HepG2 (cell line): ENCODE measurements around the gene IL1RAPL2. TPM values are rescaled to one million over a fixed set of nuclear protein-coding genes. Genes with fewer than 3 reads are reported as not detected.

ENCODE experiments used
- ATAC-seq: fragments of 200-7000 bp; cut with Tn5 transposase; 3 replicates; pipeline ENCODE4 v1.9.1; 2020; ENCODE audit warnings: mild to moderate bottlenecking, moderate library complexity
- BruUV-seq: library from RNA; stranded (reverse); fragments of 400-500 nt; replicated peaks from 2 replicates; lab custom pipeline; 2021; lab: Mats Ljungman, UMichigan
- CTCF ChIA-PET: fragments of 300-600 bp; formaldehyde crosslinking; extraction: SDS; loops from one replicate; lab custom pipeline; 2021; ENCODE audit warnings: low total read pairs, inconsistent platforms, low intra/inter-chr PET ratio; lab: Yijun Ruan, JAX
- POLR2A ChIA-PET: fragments of 350-600 bp; sonication (Branson Sonifier 250); formaldehyde crosslinking; loops from one replicate; lab custom pipeline; 2020; ENCODE audit warnings: antibody characterized with exemption, inconsistent platforms; lab: Yijun Ruan, JAX
- DNase-seq: peaks from one replicate; pipeline ENCODE4 v3.0.0-alpha.2; 2015; ENCODE audit warnings: low spot score
- FAIRE-seq: peaks from 3 replicates; lab custom pipeline; 2011; peaks lifted over from hg19 to GRCh38; lab: Jason Lieb, UNC
- H2AFZ ChIP-seq: one replicate; pipeline ENCODE4 v1.6.1; 2011; ENCODE audit warnings: low read length, inconsistent platforms
- H3K27ac ChIP-seq: fragments of 300-600 bp; 3 replicates; pipeline ENCODE4 v1.8.0; 2011; ENCODE audit warnings: mixed run types, mild to moderate bottlenecking, mixed read lengths, low read length, inconsistent platforms; ENCODE audit not compliant: insufficient read depth; ENCODE audit errors: extremely low read length
- H3K27me3 ChIP-seq, 2 experiments: fragments of 200-600 bp in 1 of 2; 2 replicates in 1 of 2; 3 replicates in 1 of 2; pipeline versions ENCODE4 v1.6.0 to v1.8.0; 2011; ENCODE audit warnings: low read length in 2 of 2, mild to moderate bottlenecking in 2 of 2, moderate library complexity in 2 of 2, inconsistent platforms in 1 of 2; ENCODE audit not compliant: insufficient read depth in 2 of 2, control insufficient read depth in 1 of 2
- H3K36me3 ChIP-seq, 2 experiments: fragments of 200-600 bp in 1 of 2; replicated peaks in 1 of 2; 2 replicates in 1 of 2; 3 replicates in 1 of 2; pipeline versions ENCODE4 v1.5.1 to v1.8.0; 2011; ENCODE audit warnings: low read length in 2 of 2, inconsistent platforms in 1 of 2; ENCODE audit not compliant: insufficient read depth in 2 of 2, control insufficient read depth in 1 of 2
- H3K4me1 ChIP-seq: 2 replicates; pipeline ENCODE4 v1.5.1; 2012; ENCODE audit warnings: low read length, inconsistent platforms; ENCODE audit not compliant: insufficient read depth
- H3K4me2 ChIP-seq: 2 replicates; pipeline ENCODE4 v1.6.0; 2011; ENCODE audit warnings: low read depth, low read length, inconsistent platforms
- H3K4me3 ChIP-seq, 3 experiments: fragments of 200-600 bp in 1 of 3; sonication (generic), shearing (Covaris generic) in 1 of 3; replicated peaks in 1 of 3; 2 replicates each; pipeline ENCODE4 v1.5.1; 2011 to 2016; ENCODE audit warnings: low read length in 3 of 3, inconsistent platforms in 2 of 3, low read depth in 2 of 3, mild to moderate bottlenecking in 2 of 3, control low read depth in 1 of 3, mixed read lengths in 1 of 3; ENCODE audit not compliant: insufficient read depth in 1 of 3
- H3K79me2 ChIP-seq: one replicate; pipeline ENCODE4 v1.6.1; 2011; ENCODE audit warnings: low read length, inconsistent platforms; ENCODE audit not compliant: insufficient read depth
- H3K9ac ChIP-seq: 2 replicates; pipeline ENCODE4 v1.6.0; 2011; ENCODE audit warnings: mild to moderate bottlenecking, low read depth, low read length, inconsistent platforms; ENCODE audit not compliant: insufficient read depth
- H3K9me3 ChIP-seq: 2 replicates; pipeline ENCODE4 v1.5.1; 2012; ENCODE audit warnings: mild to moderate bottlenecking, low read length
- H4K20me1 ChIP-seq: 2 replicates; pipeline ENCODE4 v1.6.0; 2011; ENCODE audit warnings: inconsistent platforms, mild to moderate bottlenecking, low read length, moderate library complexity; ENCODE audit not compliant: insufficient read depth
- BCL6 ChIP-seq: IDR thresholded peaks from 2 replicates; pipeline ENCODE4 v1.6.1; 2016; ENCODE audit warnings: missing genetic modification reagents, missing compliant biosample characterization
- CBX2 ChIP-seq, 2 experiments: fragments of 200-600 bp in 1 of 2; sonication (generic); formaldehyde crosslinking in 1 of 2; IDR thresholded peaks; 2 replicates each; pipeline versions ENCODE4 v1.7.0 to v1.8.1; 2018 to 2022; ENCODE audit warnings: low read depth in 2 of 2, low read length in 1 of 2, mild to moderate bottlenecking in 1 of 2, missing genetic modification reagents in 1 of 2
- CENPT ChIP-seq: sonication (generic); formaldehyde crosslinking; IDR thresholded peaks from 2 replicates; pipeline ENCODE4 v1.8.0; 2022; ENCODE audit warnings: low read depth, mild to moderate bottlenecking, moderate library complexity, missing genetic modification reagents
- CHCHD3 ChIP-seq: sonication (generic); formaldehyde crosslinking; IDR thresholded peaks from 2 replicates; pipeline ENCODE4 v1.8.0; 2022; ENCODE audit warnings: mild to moderate bottlenecking, missing genetic modification reagents, moderate library complexity
- DMTF1 ChIP-seq: sonication (generic); formaldehyde crosslinking; IDR thresholded peaks from 2 replicates; pipeline ENCODE4 v1.4.0; 2020; ENCODE audit warnings: mild to moderate bottlenecking, missing genetic modification reagents
- EZH2 ChIP-seq: conservative IDR thresholded peaks from 2 replicates; pipeline ENCODE4 v1.6.1; 2012; ENCODE audit warnings: mild to moderate bottlenecking, low read depth, low read length, moderate library complexity
- HDAC6 ChIP-seq: fragments of 200-600 bp; sonication (generic); IDR thresholded peaks from 2 replicates; pipeline ENCODE4 v1.7.0; 2017; ENCODE audit warnings: mild to moderate bottlenecking, antibody characterized with exemption, low read length, low read depth
- HNRNPLL ChIP-seq: fragments of 200-400 bp; formaldehyde crosslinking; IDR thresholded peaks from 2 replicates; pipeline ENCODE4 v1.6.1; 2017; ENCODE audit warnings: mild to moderate bottlenecking, low read depth, low read length; ENCODE audit not compliant: poor library complexity, severe bottlenecking
- KMT2A ChIP-seq: sonication (generic); formaldehyde crosslinking; IDR thresholded peaks from 2 replicates; pipeline ENCODE4 v1.4.0; 2020; ENCODE audit warnings: missing genetic modification reagents
- MIER2 ChIP-seq: IDR thresholded peaks from 2 replicates; pipeline ENCODE4 v1.6.1; 2016; ENCODE audit warnings: missing biosample characterization, missing genetic modification reagents
- POLR2AphosphoS5 ChIP-seq: IDR thresholded peaks from 2 replicates; pipeline ENCODE4 v1.6.1; 2012; ENCODE audit warnings: low read depth, low read length
- ZMYM3 ChIP-seq: sonication (generic); formaldehyde crosslinking; IDR thresholded peaks from 2 replicates; pipeline ENCODE4 v1.5.1; 2020; ENCODE audit warnings: mild to moderate bottlenecking, missing genetic modification reagents
- ZNF589 ChIP-seq: sonication (generic); formaldehyde crosslinking; conservative IDR thresholded peaks from 2 replicates; pipeline ENCODE4 v1.8.0; 2022; ENCODE audit warnings: mild to moderate bottlenecking, moderate library complexity, missing genetic modification reagents
- ZNF784 ChIP-seq: sonication (generic); formaldehyde crosslinking; IDR thresholded peaks from 2 replicates; pipeline ENCODE4 v1.5.1; 2020; ENCODE audit warnings: missing genetic modification reagents, mild to moderate bottlenecking, borderline replicate concordance
- WGBS: methylation state at CpG from one replicate; pipeline ENCODE4 v1.1.6; 2017; ENCODE audit warnings: low lambda C conversion rate; 5-methylcytosine and 5-hydroxymethylcytosine counted together
- in situ Hi-C: cut with HindIII; loops from 2 replicates; pipeline ENCODE4 v1.10.0; 2017; ENCODE audit warnings: low pct_unique_long_range_greater_than_20kb; ENCODE audit not compliant: extremely low pct_ligation_motif_present
- intact Hi-C: fragments of 100-400 bp; cut with micrococcal nuclease; formaldehyde crosslinking; loops from one replicate; pipeline ENCODE4 v1.10.0; 2022; ENCODE audit not compliant: unreplicated experiment
- polyA plus RNA-seq, 8 experiments: library from polyadenylated mRNA; depleted of rRNA in 3 of 8; stranded (reverse) in 7 of 8; unstranded in 1 of 8; fragments of >200 nt; fragmentation: Illumina TruSeq in 4 of 8; extraction: Trizol in 4 of 8; gene quantifications; 2 replicates each; pipeline versions ENCODE4 v1.2.1 to v1.2.3, GENCODE V29; 2011 to 2016; ENCODE audit warnings: low read depth in 4 of 8, missing spikeins in 1 of 8, mixed read lengths in 1 of 8; ENCODE audit not compliant: insufficient read depth in 1 of 8
- total RNA-seq, 5 experiments: library from RNA; depleted of rRNA; stranded (reverse); fragments of >200 nt; fragmentation: Illumina TruSeq; extraction: Trizol; gene quantifications; 2 replicates each; pipeline ENCODE4 v1.2.3, GENCODE V29; 2016; ENCODE audit warnings: low read depth in 1 of 5
- TF ChIP-seq, protein P1 (sequence below): sonication (generic); formaldehyde crosslinking; IDR thresholded peaks from 2 replicates; pipeline ENCODE4 v1.4.0; 2020; ENCODE audit warnings: missing genetic modification reagents, borderline replicate concordance
- TF ChIP-seq, protein P2 (sequence below): IDR thresholded peaks from 2 replicates; pipeline ENCODE4 v1.6.1; 2016; ENCODE audit warnings: mild to moderate bottlenecking

Gene IL1RAPL2
- total and polyA plus RNA-seq, 2 of the 13 experiments (the other 11 are each of a cell fraction or from before 2014, with no cell fraction given) = not detected

GRCh38 chrX:105307762-105308161 is 741.8 kb downstream of the IL1RAPL2 start:
- ChIA-PET CTCF (no interaction called here), POLR2A (no interaction called here)
- intact Hi-C loops (no loop called here), in situ Hi-C loops (no loop called here)
- Histone ChIP-seq H4K20me1 (no peaks in the 10 kb centered on the region), H3K36me3 (no peaks in the 10 kb centered on the region), H3K27ac (no peak overlapping the region), H3K27me3 (no peaks in the 10 kb centered on the region), H3K4me3 (no peak overlapping the region), H3K9ac (no peak overlapping the region), H3K4me2 (no peak overlapping the region), H3K79me2 (no peaks in the 10 kb centered on the region), H3K4me1 (no peaks in the 10 kb centered on the region), H3K9me3 (no peaks in the 10 kb centered on the region), H2AFZ (no peak overlapping the region)
- BruUV-seq = no TSS peak
- no peak for DNase-seq
- no peak for ATAC-seq
- no peak for FAIRE-seq
- TF ChIP-seq, protein P1, sequence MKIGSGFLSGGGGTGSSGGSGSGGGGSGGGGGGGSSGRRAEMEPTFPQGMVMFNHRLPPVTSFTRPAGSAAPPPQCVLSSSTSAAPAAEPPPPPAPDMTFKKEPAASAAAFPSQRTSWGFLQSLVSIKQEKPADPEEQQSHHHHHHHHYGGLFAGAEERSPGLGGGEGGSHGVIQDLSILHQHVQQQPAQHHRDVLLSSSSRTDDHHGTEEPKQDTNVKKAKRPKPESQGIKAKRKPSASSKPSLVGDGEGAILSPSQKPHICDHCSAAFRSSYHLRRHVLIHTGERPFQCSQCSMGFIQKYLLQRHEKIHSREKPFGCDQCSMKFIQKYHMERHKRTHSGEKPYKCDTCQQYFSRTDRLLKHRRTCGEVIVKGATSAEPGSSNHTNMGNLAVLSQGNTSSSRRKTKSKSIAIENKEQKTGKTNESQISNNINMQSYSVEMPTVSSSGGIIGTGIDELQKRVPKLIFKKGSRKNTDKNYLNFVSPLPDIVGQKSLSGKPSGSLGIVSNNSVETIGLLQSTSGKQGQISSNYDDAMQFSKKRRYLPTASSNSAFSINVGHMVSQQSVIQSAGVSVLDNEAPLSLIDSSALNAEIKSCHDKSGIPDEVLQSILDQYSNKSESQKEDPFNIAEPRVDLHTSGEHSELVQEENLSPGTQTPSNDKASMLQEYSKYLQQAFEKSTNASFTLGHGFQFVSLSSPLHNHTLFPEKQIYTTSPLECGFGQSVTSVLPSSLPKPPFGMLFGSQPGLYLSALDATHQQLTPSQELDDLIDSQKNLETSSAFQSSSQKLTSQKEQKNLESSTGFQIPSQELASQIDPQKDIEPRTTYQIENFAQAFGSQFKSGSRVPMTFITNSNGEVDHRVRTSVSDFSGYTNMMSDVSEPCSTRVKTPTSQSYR = no peak
- TF ChIP-seq BCL6 (CRISPR knock-in tag) (no peak), EZH2 (no peak), HNRNPLL (no peak), CENPT (no peak), KMT2A (CRISPR knock-in tag) (no peak), ZNF589 (no peak), DMTF1 (no peak), POLR2AphosphoS5 (no peak), ZNF784 (CRISPR knock-in tag) (no peak), HDAC6 (no peak), MIER2 (CRISPR knock-in tag) (no peak), ZMYM3 (CRISPR knock-in tag) (no peak), CHCHD3 (CRISPR knock-in tag) (no peak), CBX2 (IDR thresholded peaks at IDR 0.05; ENCODE audit: low read depth, low read length) (no peak), CBX2 (CRISPR knock-in tag; IDR thresholded peaks at IDR 0.05; ENCODE audit: low read depth) (no peak)
- TF ChIP-seq, protein P2, sequence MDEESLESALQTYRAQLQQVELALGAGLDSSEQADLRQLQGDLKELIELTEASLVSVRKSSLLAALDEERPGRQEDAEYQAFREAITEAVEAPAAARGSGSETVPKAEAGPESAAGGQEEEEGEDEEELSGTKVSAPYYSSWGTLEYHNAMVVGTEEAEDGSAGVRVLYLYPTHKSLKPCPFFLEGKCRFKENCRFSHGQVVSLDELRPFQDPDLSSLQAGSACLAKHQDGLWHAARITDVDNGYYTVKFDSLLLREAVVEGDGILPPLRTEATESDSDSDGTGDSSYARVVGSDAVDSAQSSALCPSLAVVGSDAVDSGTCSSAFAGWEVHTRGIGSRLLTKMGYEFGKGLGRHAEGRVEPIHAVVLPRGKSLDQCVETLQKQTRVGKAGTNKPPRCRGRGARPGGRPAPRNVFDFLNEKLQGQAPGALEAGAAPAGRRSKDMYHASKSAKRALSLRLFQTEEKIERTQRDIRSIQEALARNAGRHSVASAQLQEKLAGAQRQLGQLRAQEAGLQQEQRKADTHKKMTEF (CRISPR knock-in tag) = no peak
- 0% methylated on average over 1 of the region's 1 CpG for WGBS
